ENCODE results near the gene CACNB4.
A peak's percentile ranks its signal among the peaks of the same experiment; 100 is the strongest.

Gene CACNB4

DNA sequence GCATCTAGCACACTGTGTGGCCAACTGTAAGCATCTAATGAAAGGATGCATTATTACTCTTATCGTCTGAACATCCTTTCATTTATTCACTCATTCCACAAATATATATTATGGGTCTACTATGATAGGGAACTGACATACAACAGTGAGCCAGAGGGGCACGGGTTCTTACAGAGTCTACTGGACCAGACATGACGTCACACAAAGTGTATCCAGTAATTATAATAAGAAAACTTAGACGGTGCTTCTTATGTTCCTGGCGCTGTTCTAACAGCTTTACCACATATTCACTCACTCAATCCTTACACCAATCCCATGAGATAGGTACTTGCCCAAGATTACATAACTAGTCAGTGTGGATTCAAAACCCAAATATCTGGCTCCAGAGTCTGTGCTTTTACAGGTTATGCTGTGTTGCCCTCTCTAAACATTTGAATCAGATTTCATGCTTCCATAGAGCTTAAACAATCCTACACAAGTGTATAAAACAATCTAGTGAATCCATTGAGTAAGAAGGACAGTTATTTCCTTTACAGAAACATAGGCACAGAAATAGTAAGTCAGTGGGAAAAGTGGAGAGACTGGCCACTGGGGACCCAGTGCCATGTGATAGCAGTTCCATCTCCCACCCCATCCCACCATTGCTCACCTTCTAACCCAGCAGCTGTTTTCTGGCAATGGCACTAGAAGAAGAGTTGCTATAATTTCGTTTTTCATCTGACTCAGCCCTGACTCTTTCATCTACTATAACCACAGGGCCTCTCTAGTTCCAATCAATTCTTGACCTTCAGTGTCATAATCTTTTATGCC lies 246.4 kb downstream of the CACNB4 start:
- DNase-seq (ENCODE audit: low spot score) = no peak

DNA sequence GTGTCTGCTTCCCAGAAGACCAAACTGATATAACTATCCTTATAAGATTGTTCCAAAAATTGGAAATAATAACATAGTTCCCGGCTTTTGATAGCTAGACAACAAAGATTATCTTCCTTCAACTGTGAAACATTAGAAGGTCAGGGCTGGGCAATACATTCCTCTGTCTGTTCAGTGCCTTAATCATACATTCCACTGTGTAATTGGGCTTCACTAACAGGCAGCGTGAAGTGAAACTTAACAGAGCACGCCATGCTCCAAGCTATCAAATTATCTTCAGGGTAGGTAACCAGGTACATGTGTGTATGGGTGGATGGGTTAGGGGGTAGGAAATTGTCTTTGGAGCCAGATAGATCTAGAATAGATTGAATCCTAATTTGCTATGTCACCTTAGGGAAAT lies 247.1 kb downstream of the CACNB4 start:
- DNase-seq (ENCODE audit: low spot score) = peak; percentile 12

GRCh38 chr2:151849413-151850010 lies 249.3 kb downstream of the CACNB4 start:
- DNase-seq (ENCODE audit: low spot score) = no peak

GRCh38 chr2:151845884-151846283 lies 253.0 kb downstream of the CACNB4 start:
- no peak for DNase-seq (ENCODE audit: low spot score)

DNA sequence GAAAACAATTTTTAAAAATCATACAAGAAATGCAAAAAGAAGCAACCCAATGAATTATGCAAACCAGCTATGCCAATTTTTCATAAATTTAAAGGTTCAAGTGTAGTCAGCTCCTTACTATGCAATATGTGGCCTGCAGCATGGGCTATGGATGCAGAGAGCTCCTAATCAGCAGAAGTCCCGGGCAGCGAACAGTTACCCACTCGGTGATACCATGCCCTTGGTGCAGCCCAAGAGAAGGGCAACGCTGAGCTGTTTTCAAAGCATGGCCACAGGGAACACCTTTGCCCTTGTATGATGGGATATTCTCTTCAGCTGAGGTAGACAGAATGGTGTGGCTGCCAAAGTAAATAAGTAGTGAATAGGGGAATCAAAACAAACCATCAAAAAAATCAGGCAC lies 253.4 kb downstream of the CACNB4 start:
- no peak for DNase-seq (ENCODE audit: low spot score)

DNA sequence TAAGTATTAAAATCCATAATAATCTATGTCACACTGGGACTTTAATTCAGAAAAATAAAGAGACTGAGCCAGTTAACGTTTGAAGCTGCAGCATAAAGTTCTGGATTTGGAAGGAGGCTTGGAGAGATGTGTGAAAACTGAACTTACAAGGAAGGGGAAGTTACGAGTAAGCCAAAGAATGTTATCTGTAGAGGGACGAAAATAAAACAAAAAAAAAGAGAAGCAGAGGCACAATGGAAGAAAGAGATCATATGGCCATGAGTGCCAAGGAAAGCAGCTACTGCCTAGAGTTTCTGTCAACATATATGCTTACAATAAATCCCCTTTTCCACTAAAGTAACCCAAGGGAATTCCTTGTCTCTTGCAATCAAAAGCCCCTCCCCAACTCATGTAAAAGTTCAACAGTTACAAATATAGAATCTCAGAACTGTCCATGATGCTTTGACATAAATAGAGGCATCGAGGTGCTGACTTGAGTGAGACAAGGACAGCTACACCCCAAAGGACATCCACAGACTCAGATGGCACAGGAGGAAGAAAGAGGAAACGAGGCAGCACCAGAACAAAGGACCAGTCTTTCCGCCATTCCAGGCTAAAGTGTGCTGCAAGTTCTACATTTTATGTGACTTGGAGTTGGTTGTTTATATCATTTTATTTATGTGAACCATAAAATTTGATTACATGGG lies 254.5 kb downstream of the CACNB4 start:
- DNase-seq (ENCODE audit: low spot score) = no peak

DNA sequence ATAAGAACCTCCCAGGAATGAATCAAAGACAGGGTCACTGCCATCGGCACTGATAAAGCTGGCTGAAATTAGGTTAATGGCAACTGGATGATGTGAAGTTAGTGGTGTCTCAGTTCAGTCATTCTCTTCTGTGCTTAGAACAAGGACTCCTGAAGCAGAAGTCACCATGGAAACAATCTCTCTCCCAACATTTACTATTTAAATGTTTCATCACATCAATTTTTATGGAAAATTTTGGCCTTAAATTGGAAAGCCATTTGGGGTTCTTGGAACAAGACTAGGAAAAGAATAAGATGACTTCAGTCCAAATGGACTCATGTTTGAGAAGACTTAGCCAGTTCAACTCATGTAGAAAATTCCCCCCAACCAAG lies 255.2 kb downstream of the CACNB4 start:
- no peak for DNase-seq (ENCODE audit: low spot score)

- DNase-seq (ENCODE audit: low spot score) = no peak
These were observed 255.8 kb downstream of the CACNB4 start for GRCh38 chr2:151842830-151843690.

GRCh38 chr2:151841047-151841424 lies 257.8 kb downstream of the CACNB4 start:
- no peak for DNase-seq (ENCODE audit: low spot score)

- DNase-seq (ENCODE audit: low spot score) = no peak
These were observed 258.4 kb downstream of the CACNB4 start for GRCh38 chr2:151840216-151841046.

DNA sequence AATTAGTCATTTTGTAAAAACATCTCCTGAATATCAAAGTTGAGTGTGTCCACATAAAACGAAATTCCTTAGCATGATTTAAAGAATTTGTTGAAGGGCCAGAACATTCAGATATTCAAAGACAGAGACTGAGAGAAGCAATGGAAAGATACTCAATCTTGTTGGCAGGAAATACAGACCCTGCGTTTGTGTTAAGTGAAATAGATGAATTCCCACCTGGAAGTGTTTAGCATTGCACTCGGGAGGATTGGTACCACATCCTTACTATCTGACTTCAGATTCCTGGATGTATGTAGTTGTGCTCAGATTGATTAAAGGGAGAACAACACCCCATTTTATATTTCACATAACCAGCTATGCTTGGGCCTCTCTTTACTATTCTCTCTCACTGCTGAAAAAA lies 260.9 kb downstream of the CACNB4 start:
- DNase-seq (ENCODE audit: low spot score) = no peak

- DNase-seq (ENCODE audit: low spot score) = no peak
These were observed 264.9 kb downstream of the CACNB4 start for GRCh38 chr2:151833984-151834383.

DNA sequence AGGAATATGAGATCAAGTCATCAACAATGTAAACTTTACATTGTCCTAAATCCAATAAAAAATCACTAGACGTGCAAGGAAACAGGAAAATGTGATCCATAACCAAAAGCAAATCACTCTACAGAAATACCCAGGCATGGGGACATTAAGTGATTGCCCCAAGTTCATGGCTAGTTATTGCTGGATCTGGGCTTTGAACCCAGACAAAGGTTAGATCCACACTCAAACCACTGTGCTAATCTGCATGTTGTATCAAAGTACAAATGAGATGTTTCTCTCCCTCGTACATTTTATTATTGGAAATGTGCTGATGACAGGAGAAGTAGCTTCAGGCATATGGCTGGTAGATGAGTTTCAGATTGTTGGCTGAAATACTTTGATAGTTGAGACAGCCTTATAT lies 267.9 kb downstream of the CACNB4 start:
- no peak for DNase-seq (ENCODE audit: low spot score)

DNA sequence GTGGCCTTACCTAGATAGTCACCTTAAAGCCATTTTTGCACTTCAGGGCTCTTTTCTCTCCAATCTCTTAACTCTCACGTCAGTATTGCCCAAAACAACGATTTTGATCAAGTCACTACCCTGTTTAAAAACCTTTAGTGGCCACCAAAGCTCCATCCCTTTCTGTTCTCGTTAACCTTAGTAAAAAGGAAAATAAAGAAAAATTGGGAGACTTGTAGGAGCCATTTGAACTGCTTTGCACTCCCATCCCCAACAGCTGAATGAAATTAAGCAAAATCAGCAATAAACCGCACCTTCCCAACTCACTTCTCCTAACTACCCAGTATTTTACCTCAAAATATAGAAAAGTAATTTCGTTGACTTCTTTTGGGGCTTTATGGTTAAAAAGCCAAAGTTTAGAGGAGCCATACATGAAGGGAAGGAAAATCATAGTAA lies 269.9 kb downstream of the CACNB4 start:
- no peak for DNase-seq (ENCODE audit: low spot score)

GRCh38 chr2:151828143-151828889 lies 270.5 kb downstream of the CACNB4 start, which contains the start of gene ARL5A:
Gene ARL5A, minus strand, starts transcription at chr2:151828421. Its CDS starts 245 bp downstream, at chr2:151828176.
- DNase-seq (ENCODE audit: low spot score) = peak; percentile 98

GRCh38 chr2:151827564-151828142 lies 271.2 kb downstream of the CACNB4 start:
- peak; percentile 12 for DNase-seq (ENCODE audit: low spot score)

GRCh38 chr2:151826737-151827157 lies 272.1 kb downstream of the CACNB4 start:
- no peak for DNase-seq (ENCODE audit: low spot score)

DNA sequence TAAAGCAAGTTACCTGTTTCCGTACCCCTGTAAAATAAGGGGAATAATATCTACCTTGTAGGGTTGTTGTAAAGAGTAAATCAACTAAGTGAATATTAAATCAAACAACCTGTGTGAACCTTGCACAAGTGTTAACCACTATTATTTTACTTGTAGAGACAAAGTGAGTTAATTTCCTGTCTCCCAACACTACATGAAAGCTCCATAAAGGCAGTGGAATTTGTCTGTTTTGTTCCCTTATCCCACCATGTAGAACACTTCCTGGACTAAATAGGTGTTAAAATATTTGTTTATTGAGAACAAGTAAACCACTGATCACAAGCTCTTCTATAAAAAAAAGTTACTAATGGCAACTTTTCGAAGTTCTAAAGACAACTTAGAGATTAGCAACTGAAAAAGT lies 274.0 kb downstream of the CACNB4 start:
- no peak for DNase-seq (ENCODE audit: low spot score)

DNA sequence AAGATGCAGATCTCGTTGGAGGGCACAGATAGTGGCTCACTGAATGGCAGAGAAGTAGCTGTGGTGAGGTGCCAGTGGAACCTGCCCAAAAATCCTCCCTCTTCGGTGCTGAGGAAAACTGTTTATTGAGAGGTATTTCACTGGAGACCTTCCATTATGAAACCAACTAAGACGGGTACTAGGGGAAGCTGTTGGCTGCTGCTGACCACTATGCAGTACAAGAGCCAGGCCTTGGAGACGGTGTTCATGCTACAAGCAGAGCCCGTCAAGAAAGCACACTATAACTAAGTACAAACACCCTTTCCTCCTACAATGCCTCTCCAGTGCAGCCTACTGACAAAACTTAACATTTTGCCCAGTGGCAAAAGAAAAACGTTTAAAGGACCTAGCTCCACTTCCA lies 275.2 kb downstream of the CACNB4 start:
- DNase-seq (ENCODE audit: low spot score) = no peak

GRCh38 chr2:151819920-151820319 lies 278.9 kb downstream of the CACNB4 start:
- no peak for DNase-seq (ENCODE audit: low spot score)

All from AG08395 (cell line).